HUES64 (cell line): ENCODE measurements around the gene CDKAL1.

Source experiments
- H3K27ac ChIP-seq: 2 replicates; pipeline ENCODE4 v1.7.0; 2013; ENCODE audit warnings: low read depth, low read length, inconsistent platforms
- H3K27me3 ChIP-seq: 2 replicates; pipeline ENCODE4 v1.6.1; 2013; ENCODE audit warnings: mild to moderate bottlenecking, low read length; ENCODE audit not compliant: insufficient read depth
- H3K36me3 ChIP-seq: 2 replicates; pipeline ENCODE4 v1.6.1; 2013; ENCODE audit warnings: mild to moderate bottlenecking, low read length; ENCODE audit not compliant: insufficient read depth
- H3K4me1 ChIP-seq: 2 replicates; pipeline ENCODE4 v1.6.1; 2013; ENCODE audit warnings: mild to moderate bottlenecking, low read length, moderate library complexity; ENCODE audit not compliant: insufficient read depth
- H3K4me3 ChIP-seq: 2 replicates; pipeline ENCODE4 v1.5.1; 2013; ENCODE audit warnings: mild to moderate bottlenecking, low read length, moderate library complexity
- H3K9ac ChIP-seq: 2 replicates; pipeline ENCODE4 v1.6.1; 2013; ENCODE audit warnings: mild to moderate bottlenecking, low read depth, low read length
- H3K9me3 ChIP-seq: 2 replicates; pipeline ENCODE4 v1.6.1; 2013; ENCODE audit warnings: low read depth, low read length; ENCODE audit not compliant: insufficient read depth
- whole genome bisulfite sequencing: fragments of 150-250, 120-280 bp; methylation state at CpG from one replicate; pipeline ENCODE4 v1.1.7; 2013; ENCODE audit warnings: missing lambda C conversion rate; 5-methylcytosine and 5-hydroxymethylcytosine counted together

CDKAL1 gene

GRCh38 chr6:20943040-20943627 is 408.9 kb downstream of the CDKAL1 start:
- Histone ChIP-seq H3K27ac (no peak overlapping the region), H3K4me1 (peaks cover 18% of the 10 kb centered on the region), H3K4me3 (no peak overlapping the region), H3K27me3 (no peaks in the 10 kb centered on the region), H3K9ac (no peak overlapping the region), H3K9me3 (peaks cover 9% of the 10 kb centered on the region; the same call in 1 of the 2 replicates), H3K36me3 (no peaks in the 10 kb centered on the region)
- WGBS = 86% methylated on average over 2 of the region's 2 CpGs

DNA sequence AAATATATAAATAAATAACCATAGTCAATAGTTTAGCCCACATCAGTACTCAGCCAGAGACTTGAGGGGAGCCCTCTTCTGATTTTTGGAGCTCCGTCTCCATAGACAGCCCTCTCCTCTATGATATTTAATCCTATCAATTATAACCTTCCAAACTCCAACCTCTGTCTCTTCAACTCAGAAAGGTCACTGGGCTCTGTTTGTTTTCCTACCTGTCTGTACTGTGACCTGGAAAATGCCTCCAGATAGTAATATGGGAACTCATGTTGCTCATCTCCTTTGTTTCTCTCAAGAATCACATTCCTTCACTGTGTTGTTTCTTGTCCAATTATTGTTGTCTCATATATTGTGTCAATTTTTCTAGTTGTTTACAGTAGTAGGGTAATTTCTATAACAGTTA is 409.7 kb downstream of the CDKAL1 start:
- H3K9me3 ChIP-seq = peaks cover 9% of the 10 kb centered on the region; the same call in 1 of the 2 replicates
- H3K27me3 ChIP-seq = no peaks in the 10 kb centered on the region
- H3K27ac ChIP-seq = no peak overlapping the region
- WGBS = 98% methylated on average over 1 of the region's 1 CpG
- no peaks in the 10 kb centered on the region for H3K36me3 ChIP-seq
- H3K9ac ChIP-seq = no peak overlapping the region
- H3K4me3 ChIP-seq = no peak overlapping the region
- peaks cover 11% of the 10 kb centered on the region for H3K4me1 ChIP-seq

DNA sequence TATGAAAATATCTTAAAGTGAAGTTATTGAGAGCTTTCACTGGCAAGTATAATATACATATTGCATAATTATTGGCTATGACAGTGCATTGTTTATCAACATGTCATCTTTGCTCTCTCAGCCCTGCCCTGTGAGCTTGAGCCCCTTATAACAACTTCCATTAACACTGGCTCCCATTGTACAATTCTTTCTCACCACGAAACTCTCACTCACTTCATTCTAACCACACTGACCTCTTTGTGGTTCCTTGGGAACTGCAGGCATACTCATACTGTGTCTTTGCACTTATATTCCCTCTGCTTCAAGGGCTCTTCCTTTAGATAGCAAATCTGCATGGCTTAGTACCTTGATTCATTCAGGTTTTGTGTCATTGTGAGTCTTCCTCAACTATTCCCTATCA is 411.8 kb downstream of the CDKAL1 start:
- no peak overlapping the region for H3K4me3 ChIP-seq
- H3K4me1 ChIP-seq = no peaks in the 10 kb centered on the region
- WGBS = 77% methylated on average over 1 of the region's 1 CpG
- H3K9me3 ChIP-seq = peaks cover 9% of the 10 kb centered on the region; the same call in 1 of the 2 replicates
- no peaks in the 10 kb centered on the region for H3K27me3 ChIP-seq
- no peak overlapping the region for H3K9ac ChIP-seq
- H3K27ac ChIP-seq = no peak overlapping the region
- no peaks in the 10 kb centered on the region for H3K36me3 ChIP-seq

DNA sequence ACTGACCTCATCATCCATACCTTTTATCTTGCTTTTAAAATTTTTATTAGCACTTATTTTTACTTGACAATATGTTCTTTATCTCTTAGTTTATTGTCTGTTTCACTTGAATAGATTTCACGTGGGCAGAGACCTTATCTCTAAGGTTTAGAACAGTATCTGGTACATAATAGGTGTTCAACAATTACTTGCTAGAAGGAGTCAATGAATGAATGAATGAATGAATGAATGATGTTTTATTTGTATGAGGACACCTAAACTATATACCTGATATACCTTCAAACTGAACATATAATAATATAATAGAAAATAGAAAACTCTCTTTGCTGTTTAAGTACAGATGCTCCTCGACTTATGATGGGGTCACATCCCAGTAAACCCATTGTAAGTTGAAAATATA is 412.6 kb downstream of the CDKAL1 start:
- 97% methylated on average over 2 of the region's 2 CpGs for WGBS
- H3K9ac ChIP-seq = no peak overlapping the region
- no peak overlapping the region for H3K27ac ChIP-seq
- H3K36me3 ChIP-seq = no peaks in the 10 kb centered on the region
- H3K27me3 ChIP-seq = no peaks in the 10 kb centered on the region
- H3K4me3 ChIP-seq = no peak overlapping the region
- H3K4me1 ChIP-seq = no peaks in the 10 kb centered on the region
- H3K9me3 ChIP-seq = peaks cover 9% of the 10 kb centered on the region; the same call in 1 of the 2 replicates

DNA sequence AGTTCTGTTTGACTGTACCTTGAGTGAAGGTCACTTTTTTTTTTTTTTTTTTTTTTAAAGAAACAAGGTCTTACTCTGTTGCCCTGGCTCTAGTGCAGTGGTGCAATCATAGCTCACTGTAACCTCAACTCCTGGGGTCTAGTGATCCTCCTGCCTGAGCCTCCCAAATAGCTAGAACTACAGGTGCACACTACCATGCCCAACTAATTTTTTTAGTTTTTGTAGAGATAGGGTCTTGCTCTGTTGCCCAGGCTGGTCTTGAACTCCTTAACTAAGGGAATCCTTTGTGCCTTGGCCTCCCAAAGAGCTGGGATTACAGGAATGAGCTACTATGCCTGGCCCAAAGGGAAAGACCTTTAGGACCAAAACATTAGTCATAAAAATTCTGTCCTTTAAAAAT is 413.7 kb downstream of the CDKAL1 start:
- no peak overlapping the region for H3K9ac ChIP-seq
- no peak overlapping the region for H3K4me3 ChIP-seq
- no peaks in the 10 kb centered on the region for H3K27me3 ChIP-seq
- no peaks in the 10 kb centered on the region for H3K36me3 ChIP-seq
- H3K4me1 ChIP-seq = peaks cover 7% of the 10 kb centered on the region
- no peak overlapping the region for H3K27ac ChIP-seq
- peaks cover 7% of the 10 kb centered on the region; the same call in 1 of the 2 replicates for H3K9me3 ChIP-seq

DNA sequence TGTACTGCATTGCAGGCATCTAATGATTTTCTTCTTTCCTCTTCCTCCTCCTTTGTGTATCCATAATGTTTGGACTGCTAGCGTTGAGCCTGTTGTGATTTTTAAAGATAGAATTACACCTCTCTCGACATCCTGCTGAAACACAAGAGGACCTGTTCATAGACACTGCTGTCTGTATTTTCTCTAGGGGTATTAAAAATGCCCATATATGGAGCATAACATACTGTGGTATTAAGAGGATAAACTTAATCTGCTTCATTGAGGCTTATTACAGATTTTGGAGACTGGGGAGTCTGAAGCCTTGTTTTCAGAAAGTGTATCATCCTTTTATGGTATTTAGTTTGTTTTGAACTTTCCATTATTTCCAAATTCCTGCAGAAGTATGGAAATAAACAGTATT is 414.3 kb downstream of the CDKAL1 start:
- H3K9ac ChIP-seq = no peak overlapping the region
- H3K4me1 ChIP-seq = peaks cover 13% of the 10 kb centered on the region
- WGBS = 100% methylated on average over 2 of the region's 2 CpGs
- no peak overlapping the region for H3K27ac ChIP-seq
- peaks cover 5% of the 10 kb centered on the region; the same call in 1 of the 2 replicates for H3K9me3 ChIP-seq
- H3K27me3 ChIP-seq = no peaks in the 10 kb centered on the region
- no peaks in the 10 kb centered on the region for H3K36me3 ChIP-seq
- no peak overlapping the region for H3K4me3 ChIP-seq

- Histone ChIP-seq H3K27ac (no peak overlapping the region), H3K27me3 (no peaks in the 10 kb centered on the region), H3K4me1 (peaks cover 19% of the 10 kb centered on the region), H3K9me3 (no peaks in the 10 kb centered on the region), H3K36me3 (no peaks in the 10 kb centered on the region), H3K4me3 (no peak overlapping the region), H3K9ac (no peak overlapping the region)
- whole genome bisulfite sequencing = 90% methylated on average over 1 of the region's 1 CpG
Observed at GRCh38 chr6:20949138-20949537, 414.9 kb downstream of the CDKAL1 start.

DNA sequence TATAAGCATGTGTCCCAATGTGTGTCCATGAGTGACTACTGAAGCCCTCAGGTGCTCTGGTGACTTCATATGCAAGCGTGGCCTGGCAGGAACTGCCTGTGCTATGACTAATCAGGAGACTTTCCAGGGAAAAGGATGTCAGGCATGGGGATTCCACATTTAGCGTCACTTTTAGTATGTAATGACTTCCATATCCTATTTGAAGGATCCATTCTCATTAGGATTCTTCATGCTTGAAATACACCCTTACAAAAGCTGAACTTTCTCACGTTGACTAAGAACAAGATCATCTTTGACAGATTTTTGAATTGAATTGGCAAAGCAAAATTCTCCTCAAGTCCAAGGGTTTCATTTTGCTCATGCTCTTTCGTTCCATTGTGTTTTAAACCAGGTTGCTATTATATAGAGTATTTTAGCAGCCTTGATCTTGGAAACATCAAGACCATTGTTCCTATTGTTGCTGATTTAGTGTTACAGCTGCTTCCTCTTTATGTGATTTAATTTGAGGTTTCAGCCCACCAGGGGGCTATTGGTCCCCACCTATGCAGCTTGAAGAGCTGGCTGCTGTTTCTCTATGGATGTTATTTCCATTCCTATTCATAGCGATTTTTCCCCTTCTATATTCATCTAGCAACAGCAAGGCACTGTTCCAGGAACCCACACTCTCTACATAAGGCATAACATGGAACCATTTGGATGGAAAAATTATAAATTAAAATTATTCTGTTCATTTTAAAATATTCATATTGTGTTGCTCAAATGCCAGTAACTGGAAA is 418.6 kb downstream of the CDKAL1 start:
- Histone ChIP-seq H3K27ac (peak overlapping the region; percentile 11; the same call in 1 of the 2 replicates), H3K4me3 (no peak overlapping the region), H3K27me3 (no peaks in the 10 kb centered on the region), H3K9me3 (no peaks in the 10 kb centered on the region), H3K36me3 (no peaks in the 10 kb centered on the region), H3K4me1 (peaks cover 42% of the 10 kb centered on the region), H3K9ac (no peak overlapping the region)
- 64% methylated on average over 5 of the region's 5 CpGs for WGBS

DNA sequence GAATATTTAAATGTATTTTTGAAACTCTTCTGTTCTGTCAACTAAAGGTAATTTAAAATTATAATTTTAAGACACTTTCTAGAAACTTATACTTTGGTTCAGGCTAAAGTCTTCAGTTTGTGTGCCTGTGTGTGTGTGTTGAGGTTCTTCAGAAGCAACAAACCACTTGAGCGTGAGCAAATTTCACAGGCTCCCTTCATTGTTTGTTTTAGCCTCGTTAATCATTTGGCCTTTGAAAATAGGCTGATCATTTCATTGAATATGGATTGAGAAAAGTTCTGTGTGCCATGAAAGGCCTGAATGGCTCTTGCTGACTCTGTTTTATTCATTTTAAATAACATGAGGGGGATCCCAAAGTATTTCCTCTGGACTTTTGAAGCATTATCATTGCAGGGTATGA is 420.1 kb downstream of the CDKAL1 start:
- H3K36me3 ChIP-seq = no peaks in the 10 kb centered on the region
- WGBS = 75% methylated on average over 2 of the region's 2 CpGs
- no peak overlapping the region for H3K4me3 ChIP-seq
- peaks cover 42% of the 10 kb centered on the region for H3K4me1 ChIP-seq
- H3K9me3 ChIP-seq = no peaks in the 10 kb centered on the region
- 0 out of 2 replicates have a peak overlapping the region, but pooled peaks have one; percentile 6 for H3K27ac ChIP-seq
- no peaks in the 10 kb centered on the region for H3K27me3 ChIP-seq
- H3K9ac ChIP-seq = no peak overlapping the region

DNA sequence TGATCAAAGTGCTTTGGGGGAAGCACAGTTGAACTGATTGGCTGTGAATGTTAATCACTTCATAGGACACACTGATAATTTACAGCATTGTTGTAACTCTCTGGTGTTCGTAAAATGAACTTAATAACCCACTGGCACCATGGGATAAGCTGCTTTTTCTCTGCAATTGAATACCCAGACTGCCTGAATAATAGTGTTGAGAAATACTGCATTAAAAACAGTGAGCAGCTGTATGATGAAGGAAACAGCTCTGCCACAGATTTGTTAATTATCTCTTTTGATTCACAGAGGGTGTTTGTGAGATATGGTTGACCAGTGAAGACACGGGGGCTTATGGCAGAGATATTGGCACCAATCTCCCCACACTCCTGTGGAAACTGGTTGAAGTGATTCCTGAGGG is 420.9 kb downstream of the CDKAL1 start:
- Histone ChIP-seq H3K4me3 (no peak overlapping the region), H3K27me3 (no peaks in the 10 kb centered on the region), H3K4me1 (peaks cover 45% of the 10 kb centered on the region), H3K27ac (no peak overlapping the region), H3K36me3 (no peaks in the 10 kb centered on the region), H3K9ac (no peak overlapping the region), H3K9me3 (no peaks in the 10 kb centered on the region)
- 91% methylated on average over 2 of the region's 2 CpGs for WGBS

- over 99% methylated on average over 4 of the region's 4 CpGs for WGBS
- no peak overlapping the region for H3K27ac ChIP-seq
- no peaks in the 10 kb centered on the region for H3K27me3 ChIP-seq
- peaks cover 45% of the 10 kb centered on the region for H3K4me1 ChIP-seq
- H3K9ac ChIP-seq = no peak overlapping the region
- no peak overlapping the region for H3K4me3 ChIP-seq
- H3K9me3 ChIP-seq = no peaks in the 10 kb centered on the region
- H3K36me3 ChIP-seq = no peaks in the 10 kb centered on the region
Observed at GRCh38 chr6:20955751-20956150, 421.5 kb downstream of the CDKAL1 start.
